Inferior parietal cortex (tissue), 1 donor: ENCODE data around the gene CLIC5.
"Not testable (repeated sequence)": the region's sequence is repeated elsewhere in the genome, so short reads cannot be mapped to it uniquely, and the experiment has no call there.

Experiments
- DNase-seq: peaks from one replicate; pipeline ENCODE4 v3.0.0-alpha.2; 2016; ENCODE audit errors: extremely low spot score

CLIC5 gene

GRCh38 chr6:45927421-45928320, 88.0 kb downstream of the CLIC5 start:
- no peak for DNase-seq

GRCh38 chr6:45926423-45926822, 89.2 kb downstream of the CLIC5 start:
- DNase-seq: not testable (repeated sequence)

GRCh38 chr6:45924763-45925342, 90.8 kb downstream of the CLIC5 start:
- DNase-seq: no peak

GRCh38 chr6:45923831-45924391, 91.7 kb downstream of the CLIC5 start:
- DNase-seq: no peak

GRCh38 chr6:45922728-45923351, 92.8 kb downstream of the CLIC5 start:
- peak; percentile 78 for DNase-seq

GRCh38 chr6:45921691-45922281, 93.9 kb downstream of the CLIC5 start:
- DNase-seq: no peak

GRCh38 chr6:45920819-45921511, 94.7 kb downstream of the CLIC5 start:
- no peak for DNase-seq

GRCh38 chr6:45917439-45917838, 98.2 kb downstream of the CLIC5 start:
- DNase-seq: no peak

GRCh38 chr6:45916692-45917091, 99.0 kb downstream of the CLIC5 start:
- no peak for DNase-seq

- no peak for DNase-seq
These were observed 99.7 kb downstream of the CLIC5 start for GRCh38 chr6:45915780-45916468.

GRCh38 chr6:45911691-45912090, 104.0 kb downstream of the CLIC5 start:
- DNase-seq: no peak

- no peak for DNase-seq
These were observed 111.7 kb downstream of the CLIC5 start for GRCh38 chr6:45903959-45904358.

GRCh38 chr6:45902984-45903383, 112.7 kb downstream of the CLIC5 start:
- no peak for DNase-seq

GRCh38 chr6:45901767-45902650, 113.7 kb downstream of the CLIC5 start:
- DNase-seq: no peak

GRCh38 chr6:45900808-45901752, 114.6 kb downstream of the CLIC5 start:
- no peak for DNase-seq

GRCh38 chr6:45899683-45899946, 116.0 kb downstream of the CLIC5 start:
- no peak for DNase-seq

- DNase-seq: no peak
These were observed 116.5 kb downstream of the CLIC5 start for GRCh38 chr6:45898941-45899682.

- no peak for DNase-seq
These were observed 118.7 kb downstream of the CLIC5 start for GRCh38 chr6:45896783-45897441.
